ENCODE results near the gene SH2B2.

The SH2B2 gene

GRCh38 chr7:102268635-102269034 is 18.0 kb upstream of the SH2B2 start:
- DNase-seq (ENCODE audit: low read depth): no peak

- no peak for DNase-seq (ENCODE audit: low read depth)
These were observed 16.3 kb upstream of the SH2B2 start for GRCh38 chr7:102270178-102270887.

- no peak for DNase-seq (ENCODE audit: low read depth)
These were observed 15.4 kb upstream of the SH2B2 start for GRCh38 chr7:102271158-102271798.

- peak; percentile 66 for DNase-seq (ENCODE audit: low read depth)
These were observed 14.4 kb upstream of the SH2B2 start for GRCh38 chr7:102272075-102272916.

- no peak for DNase-seq (ENCODE audit: low read depth)
These were observed 13.5 kb upstream of the SH2B2 start for GRCh38 chr7:102272917-102273748.

GRCh38 chr7:102273749-102274712 is 12.6 kb upstream of the SH2B2 start:
- no peak for DNase-seq (ENCODE audit: low read depth)

GRCh38 chr7:102275123-102275703 is 11.5 kb upstream of the SH2B2 start:
- DNase-seq (ENCODE audit: low read depth): no peak

GRCh38 chr7:102277901-102278300 is 8.8 kb upstream of the SH2B2 start:
- no peak for DNase-seq (ENCODE audit: low read depth)

- peak; percentile 50 for DNase-seq (ENCODE audit: low read depth)
These were observed 6.9 kb upstream of the SH2B2 start for GRCh38 chr7:102279537-102280400.

- DNase-seq (ENCODE audit: low read depth): no peak
These were observed 6.1 kb upstream of the SH2B2 start for GRCh38 chr7:102280521-102280920.

GRCh38 chr7:102281785-102282184 is 4.9 kb upstream of the SH2B2 start:
- DNase-seq (ENCODE audit: low read depth): no peak

GRCh38 chr7:102282465-102283362 is 4.0 kb upstream of the SH2B2 start:
- DNase-seq (ENCODE audit: low read depth): no peak

- no peak for DNase-seq (ENCODE audit: low read depth)
These were observed 3.0 kb upstream of the SH2B2 start for GRCh38 chr7:102283477-102284189.

GRCh38 chr7:102284399-102284798 is 2.3 kb upstream of the SH2B2 start:
- DNase-seq (ENCODE audit: low read depth): no peak

- no peak for DNase-seq (ENCODE audit: low read depth)
These were observed 1.7 kb upstream of the SH2B2 start for GRCh38 chr7:102284891-102285539.

GRCh38 chr7:102285540-102286236 is 980 bp upstream of the SH2B2 start:
- no peak for DNase-seq (ENCODE audit: low read depth)

All from activated T-cell treated with anti-CD3 and anti-CD28 coated beads for 48 hours (primary cell).